Activated T-cell treated with anti-CD3 and anti-CD28 coated beads, Interleukin-2, amount 50 U/mL, for 48 hours (primary cell): ENCODE measurements around the gene ESR2.
"Not testable (repeated sequence)": the region's sequence is repeated elsewhere in the genome, so short reads cannot be mapped to it uniquely, and the experiment has no call there.

Source experiments
- DNase-seq, 2 experiments: peaks; one replicate each; pipeline ENCODE4 v3.0.0-alpha.2; 2020

The ESR2 gene

DNA sequence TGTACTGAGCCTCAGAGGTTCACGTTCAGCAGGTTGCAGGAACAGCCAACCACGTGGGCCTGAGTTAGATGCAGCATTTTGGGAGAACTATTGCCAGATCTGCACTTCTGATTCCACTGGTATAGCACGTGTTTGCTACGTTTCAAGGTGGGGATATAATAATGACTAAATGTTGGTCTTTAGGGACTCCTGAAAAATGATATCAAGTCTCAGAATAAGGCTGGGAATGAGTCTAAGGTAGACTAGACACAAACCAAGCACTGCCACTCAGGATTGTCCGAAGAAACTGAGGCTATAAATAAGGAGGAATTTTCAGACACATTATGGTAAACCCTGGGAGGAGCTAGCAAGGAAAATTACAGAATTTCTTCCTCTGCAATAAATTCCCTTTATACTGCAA lies 98.1 kb downstream of the ESR2 start:
- DNase-seq: no peak

- DNase-seq: no peak
These were observed 99.0 kb downstream of the ESR2 start for GRCh38 chr14:64195199-64195598.

DNA sequence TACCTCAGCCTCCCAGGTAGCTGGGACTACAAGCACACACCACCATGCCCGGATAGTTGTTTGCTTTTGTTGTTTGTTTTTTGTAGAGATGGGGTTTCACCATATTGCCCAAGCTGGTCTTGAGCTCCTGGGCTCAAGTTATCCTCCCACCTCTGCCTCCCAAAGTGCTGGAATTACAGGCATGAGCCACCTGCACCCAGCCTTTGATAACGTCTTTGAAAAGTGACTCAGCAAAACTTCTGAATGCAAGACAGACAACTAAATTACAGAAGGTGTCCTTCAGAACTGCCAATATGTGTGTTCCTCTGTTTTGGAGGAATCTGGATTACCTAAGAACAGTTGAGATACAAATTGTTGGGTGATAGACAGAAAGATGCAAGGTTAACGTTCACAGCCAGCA lies 99.8 kb downstream of the ESR2 start:
- DNase-seq: no peak

- no peak for DNase-seq
These were observed 100.3 kb downstream of the ESR2 start for GRCh38 chr14:64193821-64194220.

DNA sequence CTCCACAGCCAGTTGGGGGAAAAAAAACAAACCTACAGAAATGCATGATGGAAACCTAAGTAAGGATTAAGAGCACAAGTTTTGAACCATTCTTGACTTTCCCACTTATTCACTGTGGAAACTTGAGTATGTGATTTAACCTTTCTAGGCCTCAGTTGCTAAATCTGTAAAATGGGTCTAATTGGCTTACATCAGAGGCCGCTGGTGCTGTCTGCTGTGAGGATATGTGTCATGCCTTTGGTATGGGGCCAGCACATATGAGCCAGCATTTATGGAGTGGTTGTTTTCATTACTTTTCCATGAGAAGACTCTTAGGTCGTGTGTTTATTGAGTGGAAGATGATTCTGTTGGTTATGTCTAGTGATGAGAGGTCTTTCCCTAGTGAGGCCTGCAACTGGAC lies 102.4 kb downstream of the ESR2 start:
- no peak for DNase-seq

- DNase-seq: no peak
These were observed 103.1 kb downstream of the ESR2 start for GRCh38 chr14:64190974-64191502.

DNA sequence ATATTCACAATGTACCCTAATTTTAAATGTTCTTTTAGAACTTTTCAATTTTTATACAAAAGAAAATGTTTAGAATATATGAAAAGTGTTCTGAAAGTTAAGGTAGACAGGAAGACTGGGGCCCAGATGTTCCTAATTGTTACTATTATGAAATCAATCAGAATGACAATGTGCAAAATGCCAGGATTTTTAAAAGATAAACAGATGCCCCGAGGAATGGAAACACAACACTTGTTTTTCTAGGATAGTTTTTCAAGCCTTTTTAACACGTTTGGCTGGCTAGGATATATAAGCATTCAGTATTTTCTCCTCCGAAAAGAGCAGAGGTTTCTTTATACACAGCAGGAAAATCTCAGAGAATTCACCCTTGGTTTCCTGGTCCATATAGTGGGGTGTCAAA lies 106.8 kb downstream of the ESR2 start:
- no peak for DNase-seq

DNA sequence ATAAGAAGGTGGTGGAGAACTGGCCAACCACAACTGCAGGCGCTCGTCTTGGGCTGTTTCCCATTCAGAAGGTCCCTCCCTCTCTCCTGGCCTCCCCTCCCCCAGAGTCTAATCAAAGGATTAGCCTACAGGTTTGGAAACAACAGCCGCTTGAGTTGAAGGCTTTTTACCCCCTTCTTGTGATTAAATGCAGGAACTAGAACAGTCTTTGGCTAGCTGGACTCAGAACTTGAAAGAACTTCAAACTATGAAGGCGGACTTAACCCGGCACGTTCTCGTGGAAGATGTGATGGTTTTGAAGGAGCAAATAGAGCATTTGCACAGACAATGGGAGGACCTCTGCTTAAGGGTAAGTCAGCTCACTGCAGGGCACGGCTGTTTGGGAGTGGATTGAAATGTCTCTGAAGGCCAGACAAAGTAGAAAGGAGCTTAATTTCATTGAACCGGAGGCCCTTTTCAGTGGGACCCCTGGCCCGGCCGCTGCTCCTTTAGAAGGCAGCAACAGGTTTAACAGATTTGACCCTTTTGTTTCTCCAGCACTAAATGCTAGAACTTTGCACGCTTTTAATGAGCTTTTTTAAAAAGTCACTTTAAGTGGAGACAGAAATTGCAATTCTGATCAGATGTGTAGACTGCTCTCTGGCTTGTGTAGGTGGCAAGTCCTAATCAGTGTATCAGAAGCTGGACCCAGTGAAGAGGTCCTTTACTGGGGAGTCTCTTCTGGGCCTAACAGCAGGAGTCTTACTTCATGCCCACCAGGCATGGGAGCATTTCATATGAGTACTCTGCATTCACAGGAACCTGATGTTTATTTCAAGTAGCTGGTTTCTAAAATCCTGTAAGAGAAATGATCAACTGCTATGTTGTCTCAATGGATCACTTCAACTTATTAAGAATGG lies 107.7 kb downstream of the ESR2 start:
- DNase-seq: no peak

DNA sequence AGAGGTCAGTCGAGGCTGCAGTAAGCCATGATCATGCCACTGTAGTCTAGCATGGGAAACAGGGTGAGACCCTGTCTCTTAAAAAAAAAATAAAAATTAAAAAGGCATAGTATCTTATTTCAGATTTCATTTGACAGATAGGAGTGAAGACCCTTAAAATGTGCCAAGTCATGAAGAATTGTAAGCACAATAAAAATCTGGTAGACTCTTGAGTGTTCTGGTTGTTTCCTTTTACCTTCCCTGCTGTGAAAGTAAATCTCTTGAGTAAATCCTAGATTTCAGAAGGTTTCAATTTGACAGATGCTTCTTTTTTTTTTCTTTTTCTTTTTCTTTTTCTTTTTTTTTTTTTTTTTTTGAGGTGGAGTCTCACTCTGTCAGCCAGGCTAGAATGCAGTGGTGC lies 109.0 kb downstream of the ESR2 start:
- no peak for DNase-seq

DNA sequence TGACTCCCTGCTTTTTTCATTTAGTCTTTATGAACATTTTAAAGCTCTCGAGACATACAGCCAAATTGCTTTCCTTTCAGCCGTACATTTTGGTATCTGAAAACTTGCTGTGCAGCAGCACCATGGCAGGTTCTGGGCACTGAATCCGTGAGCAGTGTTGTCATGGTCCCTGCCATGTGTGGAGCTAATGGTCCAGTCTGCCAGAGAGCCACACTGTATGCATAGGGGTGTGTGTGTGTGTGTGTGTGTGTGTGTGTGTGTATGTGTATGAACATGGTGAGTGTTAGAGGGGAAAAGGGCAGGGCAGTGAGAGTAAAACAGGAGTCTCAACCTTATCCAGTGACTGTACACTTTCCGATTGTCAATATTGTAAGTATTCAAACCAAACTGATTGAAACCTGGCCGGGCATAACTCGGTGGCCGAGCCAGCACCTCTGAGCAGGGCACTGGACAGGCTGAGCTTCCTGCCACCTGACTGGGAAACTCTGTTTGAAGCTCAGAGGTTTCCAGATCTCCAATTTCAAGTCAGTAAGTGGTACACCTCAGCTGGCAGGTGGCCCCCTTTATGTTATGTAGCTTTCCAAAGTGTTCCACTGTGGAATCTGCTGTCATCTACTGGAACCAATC lies 110.0 kb downstream of the ESR2 start:
- no peak for DNase-seq

GRCh38 chr14:64182908-64183307 lies 111.3 kb downstream of the ESR2 start:
- DNase-seq: not testable (repeated sequence)

GRCh38 chr14:64178814-64179213 lies 115.4 kb downstream of the ESR2 start:
- no peak for DNase-seq

DNA sequence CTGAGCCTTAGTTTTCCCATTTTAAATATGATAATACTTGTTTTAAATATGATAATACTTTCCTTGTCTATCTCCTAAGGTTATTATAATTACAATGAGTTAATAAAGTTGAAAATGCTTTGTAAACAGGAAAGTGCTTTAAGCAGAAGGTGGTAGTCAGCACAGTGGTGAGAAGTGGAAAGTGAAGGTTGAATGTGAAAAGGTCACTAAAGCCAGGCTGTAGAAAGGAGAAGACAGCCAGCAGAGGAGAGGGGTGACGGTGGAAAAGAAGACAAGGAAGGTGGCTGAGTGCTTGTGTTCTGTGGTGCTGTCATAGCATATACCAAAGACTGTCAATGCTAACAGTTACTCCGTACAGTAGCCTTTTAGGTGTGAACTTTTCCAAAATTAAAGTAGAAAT lies 117.8 kb downstream of the ESR2 start:
- no peak for DNase-seq

GRCh38 chr14:64174922-64175782 lies 119.0 kb downstream of the ESR2 start:
- DNase-seq: peak in 1 of 2 experiments; percentile 26

GRCh38 chr14:64170181-64170580 lies 124.0 kb downstream of the ESR2 start:
- no peak for DNase-seq

DNA sequence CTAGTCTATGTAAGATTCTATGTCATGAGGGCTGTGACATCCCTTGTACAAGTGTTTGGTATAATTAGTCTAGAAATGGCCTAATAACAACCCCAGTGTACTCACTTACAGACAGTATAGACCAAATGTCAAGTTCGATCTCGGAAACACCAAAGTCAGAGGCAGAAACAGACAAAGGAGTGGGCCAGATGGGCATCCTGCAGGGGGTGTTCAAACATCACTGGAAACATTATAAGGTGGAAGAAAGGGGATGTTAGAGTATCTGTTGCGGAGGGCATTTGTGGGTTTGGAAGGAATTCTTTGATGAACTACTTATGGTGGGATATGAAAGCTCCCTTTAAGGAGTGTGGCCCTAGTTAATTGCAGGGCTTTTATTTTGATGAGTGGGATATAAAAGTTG lies 134.6 kb downstream of the ESR2 start:
- DNase-seq: no peak

DNA sequence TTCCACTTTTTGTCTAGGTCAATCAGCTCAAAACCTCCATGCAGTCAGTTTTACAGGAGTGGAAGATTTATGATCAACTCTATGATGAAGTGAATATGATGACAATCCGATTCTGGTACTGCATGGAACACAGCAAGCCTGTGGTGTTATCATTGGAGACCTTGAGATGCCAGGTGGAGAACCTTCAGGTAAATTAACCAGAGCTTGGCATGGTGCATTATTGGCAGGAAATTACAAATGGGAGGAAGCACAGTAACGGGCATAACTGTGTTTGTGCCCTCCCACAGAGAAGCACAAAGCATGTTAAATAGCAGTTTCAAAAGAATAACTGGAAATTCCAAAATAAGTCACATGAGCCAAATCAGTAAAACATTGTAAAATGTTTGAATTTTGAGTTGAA lies 135.6 kb downstream of the ESR2 start:
- DNase-seq: no peak

GRCh38 chr14:64149921-64150320 lies 144.2 kb downstream of the ESR2 start:
- DNase-seq: no peak

DNA sequence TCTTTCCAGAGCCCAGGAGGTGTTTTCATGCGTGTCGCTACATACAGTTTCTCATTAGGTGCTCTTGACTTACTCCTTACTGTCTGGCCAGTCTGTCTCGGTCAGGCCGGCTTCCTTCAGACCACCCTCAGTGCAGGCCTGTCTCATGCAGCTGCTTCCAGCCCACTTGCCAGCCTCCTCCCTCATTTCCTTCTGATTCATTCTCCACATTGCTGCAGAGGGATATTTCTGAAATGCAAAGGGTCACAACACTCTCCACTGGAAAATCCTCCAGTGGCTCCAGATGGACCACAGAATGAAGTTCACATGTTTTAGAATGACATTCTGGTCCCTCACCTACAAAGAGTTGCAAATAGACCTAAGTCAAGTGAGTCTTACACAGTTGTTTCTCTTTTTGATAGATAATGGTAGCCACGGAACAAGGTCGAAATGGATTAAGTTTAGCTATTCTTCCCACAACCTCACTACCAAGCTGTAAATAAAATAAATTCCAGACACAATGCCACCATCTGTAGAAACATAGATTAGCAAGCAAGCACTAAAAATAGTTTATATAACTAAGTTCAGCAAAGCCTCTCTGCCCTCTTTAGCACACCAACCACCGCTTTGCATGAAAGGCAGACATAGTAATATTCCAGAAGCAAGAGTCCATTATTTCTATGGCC lies 146.9 kb downstream of the ESR2 start:
- no peak for DNase-seq

GRCh38 chr14:64137657-64138290 lies 156.4 kb downstream of the ESR2 start:
- DNase-seq: no peak

GRCh38 chr14:64126548-64126947 lies 167.6 kb downstream of the ESR2 start:
- DNase-seq: no peak

DNA sequence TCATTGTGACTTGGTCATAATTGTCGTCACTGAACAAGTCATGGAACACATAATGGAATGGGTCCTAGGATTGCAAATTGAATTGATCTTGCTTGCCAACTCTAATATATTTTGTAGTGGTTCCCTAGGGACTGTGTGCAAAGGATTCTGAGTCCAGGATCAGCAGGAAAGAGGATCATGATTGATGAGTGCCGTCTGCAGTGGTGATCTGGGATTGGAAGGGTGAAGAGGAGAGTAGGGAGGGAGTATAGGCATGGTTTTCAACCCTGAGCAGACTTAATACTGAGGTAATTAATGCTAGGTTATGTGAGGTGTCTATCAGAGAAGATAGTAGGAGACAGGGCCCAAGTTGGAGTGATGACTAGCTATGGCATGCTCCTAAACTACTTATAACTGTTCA lies 168.9 kb downstream of the ESR2 start:
- no peak for DNase-seq
